ENCODE results near the gene GET3. TPM values are rescaled to one million over a fixed set of nuclear protein-coding genes. Genes with fewer than 3 reads are reported as not detected.

GET3 gene
- total and polyA plus RNA-seq, 2 donors (not counting 1 experiment from before 2014, with no cell fraction given), result 37.2 to 61.7 TPM

- H3K9ac ChIP-seq (ENCODE audit: low read length), result peak overlapping the region; percentile 76
- ATAC-seq (ENCODE audit: low read depth), result peak; percentile 58
- peaks cover 68 to 81% of the 10 kb centered on the region in 2 donors for H3K4me1 ChIP-seq (ENCODE audit: control insufficient read depth in 2 of 2, insufficient read depth in 2 of 2, low read length in 2 of 2)
- intact Hi-C loops (cut with micrococcal nuclease), result loop anchor here (1.0 kb wide), 1 partner anchor 8 kb away; no protein-coding TSS in a partner anchor
- Mint-ChIP-seq H3K27ac (no peak overlapping the region), H3K4me3 (peak overlapping the region; percentile 89), H3K4me1 (peaks cover 44% of the 10 kb centered on the region), H3K27me3 (no peaks in the 10 kb centered on the region), H3K9me3 (ENCODE audit: insufficient read depth) (no peaks in the 10 kb centered on the region)
- ChIA-PET POLR2A (interaction anchor here (0.5 to 4.9 kb wide), 4 partner anchors 11 to 135 kb away, joined by 4 to 118 read pairs (median 8); partner anchors contain the start of genes JUNB and RNASEH2A), CTCF (interaction anchor here (0.6 to 27.9 kb wide), 5 partner anchors 16 to 1597 kb away, joined by 3 to 1147 read pairs (median 5); partner anchors contain the start of genes JUNB, PRDX2, RNASEH2A and THSD8)
- H3K4me3 ChIP-seq (ENCODE audit: control extremely low read depth in 1 of 5, extremely low read depth in 1 of 5, insufficient read depth in 1 of 5, low read depth in 2 of 5, low read length in 4 of 5), result peak overlapping the region in 4 of 5 experiments; percentile 55 to 64 (median 57)
- no peaks in the 10 kb centered on the region for H4K20me1 ChIP-seq (ENCODE audit: control insufficient read depth, insufficient read depth, low read length, poor library complexity, severe bottlenecking)
- no peaks in the 10 kb centered on the region for H3K27me3 ChIP-seq (replicated peaks in 1 of 4; ENCODE audit: control extremely low read depth in 1 of 4, control insufficient read depth in 3 of 4, insufficient read depth in 4 of 4, low read length in 3 of 4)
- peak; percentile 99 for DNase-seq
- H3K36me3 ChIP-seq (replicated peaks in 1 of 2; ENCODE audit: control extremely low read depth in 1 of 2, control insufficient read depth in 1 of 2, extremely low read depth in 1 of 2, insufficient read depth in 2 of 2, low read length in 1 of 2), result no peaks in the 10 kb centered on the region
- WGBS (ENCODE audit: insufficient coverage), result under 1% methylated on average over 82 of the region's 88 CpGs
- H3K79me2 ChIP-seq (ENCODE audit: control insufficient read depth, insufficient read depth, low read length), result no peaks in the 10 kb centered on the region
- H3K9me3 ChIP-seq (ENCODE audit: control extremely low read depth in 1 of 3, control insufficient read depth in 2 of 3, insufficient read depth in 1 of 3, low read length in 2 of 3), result no peaks in the 10 kb centered on the region
- H3K4me2 ChIP-seq (replicated peaks; ENCODE audit: low read depth, low read length, poor library complexity, severe bottlenecking), result peak overlapping the region; percentile 96
- H2AFZ ChIP-seq (ENCODE audit: insufficient read depth, low read depth, low read length, poor library complexity, severe bottlenecking), result no peak overlapping the region
- TF ChIP-seq EZH2 (IDR thresholded peaks at IDR 0.05; ENCODE audit: borderline replicate concordance, insufficient read depth, low read depth, low read length, poor library complexity, severe bottlenecking) (no peak), CTCF (IDR thresholded peaks at IDR 0.05) (no peak)
- peak overlapping the region; percentile 92 to 97 for H3K27ac ChIP-seq (ENCODE audit: low read length in 2 of 2)
Observed at GRCh38 chr19:12782424-12783290, 45.4 kb downstream of the GET3 start.
